Stimulated activated CD4-positive, alpha-beta T cell treated with anti-CD3 and anti-CD28 coated beads, Interleukin-2, amount 100 ng/mL, for 24 hours (primary cell): ENCODE data around the gene POP4.

Experiments used
- DNase-seq, 2 donors: peaks; one replicate each; pipeline ENCODE4 v3.0.0-alpha.2; 2020

The POP4 gene

GRCh38 chr19:29577649-29577963 is 28.5 kb upstream of the POP4 start:
- no peak for DNase-seq

- no peak for DNase-seq
Observed at GRCh38 chr19:29578349-29578748, 27.7 kb upstream of the POP4 start.

DNA sequence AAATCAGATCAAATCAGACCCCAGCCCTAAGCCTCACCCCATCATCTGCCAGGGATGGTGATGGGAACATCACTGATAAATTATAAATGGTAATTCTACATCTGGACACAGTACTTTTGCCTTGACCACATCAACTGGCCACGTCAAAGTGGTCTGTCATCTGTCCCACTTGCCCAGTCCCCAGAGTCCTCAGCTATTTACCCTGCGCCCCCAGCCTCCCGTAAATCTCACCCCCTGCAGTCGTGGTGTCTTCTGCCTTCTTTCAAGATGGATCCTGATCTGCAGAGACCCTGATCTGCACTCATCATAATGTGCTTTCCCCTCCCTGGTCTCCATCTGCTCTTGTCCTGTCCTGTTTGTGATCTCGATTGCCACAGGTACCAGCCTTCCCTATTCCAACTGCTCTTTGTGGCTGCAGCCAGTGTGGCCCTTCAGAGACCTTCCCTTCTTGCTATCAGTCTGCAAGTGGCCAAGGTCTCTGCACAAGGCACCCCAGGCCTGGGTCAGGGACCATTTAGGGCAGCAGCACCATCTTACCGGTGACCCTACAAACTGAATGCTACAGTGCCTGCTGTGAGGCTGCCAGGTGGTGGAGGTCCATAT is 26.7 kb upstream of the POP4 start:
- DNase-seq, result no peak

DNA sequence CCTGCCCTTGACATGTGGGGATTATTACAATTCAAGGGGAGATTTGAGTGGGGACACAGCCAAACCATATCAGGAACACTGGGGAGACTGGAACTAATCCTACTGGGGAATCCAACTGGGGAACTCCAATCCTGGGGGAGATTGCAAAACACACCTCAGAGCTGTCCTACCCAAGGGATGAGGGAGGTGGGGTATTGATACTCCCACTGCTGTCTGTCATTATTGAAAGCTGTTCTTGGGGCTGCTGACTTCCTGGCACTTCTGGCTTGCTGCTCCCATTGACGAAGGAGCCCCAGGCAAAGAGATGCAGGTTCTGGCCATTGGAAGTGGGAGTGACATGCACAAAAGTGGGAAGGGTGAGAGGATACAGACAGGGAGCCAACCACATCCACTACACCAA is 24.7 kb upstream of the POP4 start:
- no peak for DNase-seq

DNA sequence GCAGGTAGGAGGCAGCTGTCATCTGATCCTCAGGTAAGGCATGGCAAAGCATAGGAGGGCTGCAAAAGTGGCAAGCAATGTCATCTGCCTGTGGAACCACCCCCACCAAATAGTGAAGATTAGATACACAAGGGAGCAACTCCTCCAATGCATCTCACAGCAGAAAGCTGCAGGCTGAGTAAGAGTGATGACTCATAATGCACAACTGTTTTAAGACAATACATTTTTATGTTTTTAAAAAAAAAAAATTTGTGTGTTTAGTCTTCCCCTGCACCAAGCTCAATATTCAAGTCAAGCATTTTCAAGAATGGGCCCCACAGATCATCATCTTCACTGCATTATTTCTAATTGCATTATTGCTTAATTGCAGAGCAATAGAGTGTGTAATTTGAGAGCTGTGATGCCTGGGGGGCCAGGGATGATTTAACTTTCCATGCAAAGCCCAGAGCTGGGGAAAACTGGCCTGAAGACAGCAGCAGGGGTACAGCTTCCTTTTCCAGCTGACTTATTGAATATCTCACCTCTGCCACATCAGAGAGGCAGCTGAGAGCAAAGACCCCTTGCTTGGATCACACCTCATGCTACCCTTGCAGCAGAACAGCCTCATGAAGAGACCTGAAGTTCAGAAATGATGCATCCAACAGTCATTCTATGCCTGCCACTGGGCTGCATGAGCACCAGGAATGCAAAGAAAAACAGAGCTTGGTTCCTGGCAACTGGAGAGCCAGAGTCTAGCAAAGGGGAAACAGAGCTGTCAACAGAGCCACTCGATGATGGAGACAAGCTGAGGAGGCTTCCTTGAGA is 22.7 kb upstream of the POP4 start:
- DNase-seq, result no peak

DNA sequence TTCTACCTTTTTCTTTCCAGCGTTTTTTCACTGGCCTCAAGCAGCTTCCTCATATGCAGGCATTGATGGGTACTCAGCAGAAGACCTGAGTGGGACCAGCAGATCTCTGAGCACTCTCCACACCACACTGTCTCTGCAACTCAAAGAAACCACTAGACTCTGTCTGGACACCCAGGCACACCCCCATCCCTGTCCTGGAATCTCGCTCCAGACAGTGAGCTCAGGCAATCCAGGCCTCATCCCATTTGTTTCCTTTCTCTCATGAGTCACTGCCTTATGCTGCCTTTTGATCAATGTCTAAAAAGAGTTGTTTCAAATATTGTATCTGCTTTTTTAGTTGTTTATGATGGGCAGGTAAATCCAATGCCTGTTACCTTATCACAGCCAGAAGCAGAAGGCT is 19.7 kb upstream of the POP4 start:
- DNase-seq, result no peak

DNA sequence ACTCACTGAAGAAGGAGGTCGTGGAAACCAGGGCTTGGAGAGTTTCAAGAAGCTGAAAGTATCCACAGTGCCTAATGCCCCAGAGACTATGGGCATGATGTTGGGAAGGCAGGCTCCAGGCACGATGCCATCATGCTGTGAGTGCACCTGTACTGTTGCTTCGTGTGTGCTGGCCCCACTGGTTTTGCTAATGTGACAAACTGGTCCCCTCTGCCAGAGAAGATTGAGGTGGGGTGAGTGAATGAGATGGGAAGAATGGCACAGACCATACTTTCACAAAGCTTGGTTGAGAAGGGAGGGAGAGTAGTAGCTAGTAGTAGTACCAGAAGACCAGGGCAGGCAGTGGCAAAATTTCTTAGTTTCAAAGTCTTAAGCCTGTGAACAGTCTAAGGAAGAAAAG is 19.0 kb upstream of the POP4 start:
- DNase-seq, result no peak

- peak; percentile 54 to 55 for DNase-seq
Observed at GRCh38 chr19:29587518-29587986, 18.5 kb upstream of the POP4 start.

DNA sequence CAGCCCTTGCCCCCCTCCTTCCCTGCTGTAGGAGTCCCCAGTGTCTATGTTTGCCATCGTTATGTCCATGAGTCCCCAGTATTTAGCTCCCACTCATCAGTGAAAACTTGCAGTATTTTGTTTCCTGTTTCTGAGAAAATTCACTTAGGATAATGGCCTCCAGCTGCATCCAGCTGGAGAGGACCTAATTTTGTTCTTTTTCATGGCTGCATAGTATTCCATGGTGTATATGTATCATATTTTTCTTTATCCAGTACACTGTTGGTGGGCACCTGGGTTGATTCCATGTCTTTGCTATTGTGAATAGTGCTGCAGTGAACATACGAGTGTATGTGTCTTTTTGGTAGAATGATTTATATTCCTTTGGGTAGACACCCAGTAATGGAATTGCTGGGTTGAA is 18.0 kb upstream of the POP4 start:
- DNase-seq, result no peak

DNA sequence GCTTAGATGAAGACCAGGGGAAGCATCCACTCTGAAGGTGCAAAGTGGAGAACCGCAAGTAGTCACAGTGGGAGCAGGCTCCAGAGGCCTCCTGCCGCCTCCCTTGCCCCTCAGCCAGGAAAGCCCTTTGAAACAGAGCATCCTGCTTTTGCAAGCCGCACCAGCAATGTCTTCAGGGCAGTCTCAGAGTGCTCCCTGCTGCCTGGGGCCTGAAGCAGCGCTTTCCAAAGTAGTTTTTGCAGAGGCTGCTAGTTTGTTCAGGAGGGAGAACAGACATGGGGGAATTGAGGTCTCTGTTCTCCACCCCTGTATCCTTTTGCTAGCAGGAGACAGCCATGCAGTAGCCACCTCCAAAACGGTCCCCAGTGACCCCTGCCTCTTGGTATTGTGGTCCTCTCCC is 15.8 kb upstream of the POP4 start:
- DNase-seq, result no peak

DNA sequence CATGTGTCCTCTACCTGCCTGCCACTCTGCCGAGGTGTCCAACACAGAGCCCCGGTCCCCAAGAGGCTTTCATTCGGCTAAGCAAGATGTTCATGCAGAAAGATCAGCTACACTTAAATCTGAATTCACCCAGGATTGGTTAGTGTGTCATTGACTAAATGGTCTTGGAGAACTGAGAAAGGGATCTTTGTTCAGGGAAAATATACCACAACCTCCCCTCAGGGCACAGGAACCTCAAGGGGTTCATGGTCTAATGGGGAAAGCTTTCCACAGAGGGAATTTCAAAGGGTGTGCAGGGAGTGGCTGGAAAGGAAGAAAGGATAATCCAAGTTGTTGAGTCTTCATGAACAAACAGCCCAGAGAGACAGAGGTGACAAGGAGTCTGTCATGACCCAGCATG is 14.4 kb upstream of the POP4 start:
- no peak for DNase-seq

DNA sequence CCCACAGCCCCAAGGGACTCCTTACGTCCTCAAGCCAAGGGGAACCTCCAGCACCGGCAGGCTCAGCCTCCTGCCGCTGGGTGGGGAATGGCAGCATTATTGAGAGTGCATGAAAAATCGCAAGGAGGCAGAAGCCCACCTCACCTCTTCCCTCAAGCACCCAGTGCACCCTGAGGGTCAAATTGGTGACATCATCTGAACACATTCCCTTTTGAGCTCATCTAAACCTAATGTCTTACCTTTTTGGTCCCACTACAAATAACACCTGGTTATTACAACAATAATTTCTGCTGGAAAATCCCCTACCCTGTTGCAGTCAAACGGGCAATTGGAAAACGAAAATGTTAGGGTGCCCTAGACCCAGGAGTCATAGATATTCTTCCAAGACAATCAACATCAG is 12.2 kb upstream of the POP4 start:
- no peak for DNase-seq

DNA sequence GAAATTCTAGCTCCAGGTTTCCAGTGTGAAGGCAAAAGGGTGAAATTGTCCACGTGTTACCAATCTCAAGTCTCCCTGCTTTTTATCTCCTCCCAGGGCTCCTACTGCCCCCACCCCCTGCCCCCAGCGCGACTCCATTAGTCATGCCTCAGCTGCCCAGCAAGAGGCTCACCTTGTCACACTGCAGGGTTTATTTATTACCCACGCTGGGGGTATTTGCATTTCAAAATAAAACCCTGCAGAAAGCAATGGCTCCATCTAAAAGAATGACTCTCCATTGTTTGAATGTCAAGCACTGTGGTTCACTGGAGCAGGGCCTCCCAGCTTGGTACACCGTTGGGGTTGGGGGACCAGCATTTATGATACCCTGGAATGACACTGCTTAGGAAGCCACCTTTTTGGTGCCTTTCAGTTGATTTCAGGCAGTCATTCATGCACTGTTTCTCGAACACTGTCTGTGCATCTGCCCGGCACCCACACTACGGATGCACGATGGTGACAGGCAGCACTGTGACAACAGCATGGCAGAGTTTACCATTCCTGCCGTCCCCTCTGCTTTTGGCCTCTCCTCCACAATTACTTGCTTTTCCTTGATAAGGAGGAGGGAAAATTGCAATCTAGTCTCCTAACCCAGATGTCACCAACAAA is 9.9 kb upstream of the POP4 start:
- no peak for DNase-seq

DNA sequence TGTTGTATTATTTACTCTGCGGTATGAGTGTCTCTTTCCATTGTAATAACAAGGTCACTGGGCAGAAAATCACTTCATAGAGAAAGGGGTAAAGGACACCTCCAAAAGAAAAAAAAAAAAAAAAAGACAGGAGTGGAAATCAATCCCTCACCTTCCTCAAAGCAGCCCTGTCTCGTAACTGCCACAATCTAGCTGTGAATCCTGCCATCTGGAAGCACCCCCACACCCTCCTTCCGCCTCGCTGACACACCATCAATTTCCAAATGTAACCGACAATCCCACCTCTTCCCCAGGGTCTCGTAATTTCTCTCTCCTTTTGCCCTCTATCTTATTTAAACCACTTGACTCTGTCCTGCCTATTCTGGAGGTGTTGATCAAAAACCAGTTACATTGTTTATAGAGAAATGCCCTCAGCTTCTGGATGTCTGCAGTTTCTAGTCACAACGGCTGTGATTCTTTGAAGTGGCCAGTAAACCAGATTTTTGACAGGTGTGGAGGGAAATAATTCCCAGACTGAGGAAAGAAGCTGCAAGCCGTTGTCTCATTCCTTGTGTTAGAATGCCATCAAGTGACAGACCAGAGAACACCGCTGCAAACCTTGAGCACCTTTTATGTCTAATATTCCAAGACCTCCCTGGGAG is 9.1 kb upstream of the POP4 start:
- no peak for DNase-seq

DNA sequence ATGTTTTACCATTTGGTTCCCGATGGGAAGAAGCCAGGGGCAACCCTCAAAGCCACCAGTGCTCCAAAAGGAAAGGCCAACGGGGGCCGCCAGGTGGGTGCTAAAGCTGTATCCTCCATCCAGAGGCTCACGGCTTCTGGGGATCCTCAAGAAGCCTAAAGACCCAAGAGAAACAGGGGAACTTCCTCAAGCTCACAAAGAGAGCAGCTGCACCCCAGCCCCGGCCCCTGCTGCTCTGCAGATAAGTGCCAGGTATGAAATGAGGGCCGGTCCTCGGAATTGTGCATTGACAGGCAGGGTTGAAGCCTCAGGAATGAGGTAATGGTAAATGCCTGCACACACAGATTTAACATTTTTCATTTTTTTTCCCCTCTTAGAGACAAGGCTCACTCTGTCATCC is 8.0 kb upstream of the POP4 start:
- DNase-seq, result no peak

- no peak for DNase-seq
Observed at GRCh38 chr19:29598496-29598895, 7.6 kb upstream of the POP4 start.

DNA sequence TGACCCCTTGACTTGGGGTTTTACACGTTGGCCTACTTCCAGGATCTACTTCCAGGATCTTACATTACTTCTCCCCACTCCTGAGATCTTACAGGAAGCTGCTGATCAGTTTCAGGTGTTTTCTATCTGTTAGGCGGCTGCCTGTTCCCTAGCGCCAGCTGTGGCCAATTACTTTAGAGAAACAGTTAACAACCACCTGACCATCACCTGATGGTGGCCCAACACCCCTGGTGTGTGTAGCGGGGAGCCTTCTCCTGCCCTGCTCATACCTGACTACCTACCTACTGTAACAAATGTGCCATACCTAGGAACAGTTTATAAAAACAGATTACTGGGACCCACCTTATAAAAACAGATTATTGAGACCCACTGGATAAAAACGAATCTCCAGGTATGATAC is 2.8 kb upstream of the POP4 start:
- no peak for DNase-seq

GRCh38 chr19:29606420-29606747 is 301 bp downstream of the POP4 start:
- no peak for DNase-seq

DNA sequence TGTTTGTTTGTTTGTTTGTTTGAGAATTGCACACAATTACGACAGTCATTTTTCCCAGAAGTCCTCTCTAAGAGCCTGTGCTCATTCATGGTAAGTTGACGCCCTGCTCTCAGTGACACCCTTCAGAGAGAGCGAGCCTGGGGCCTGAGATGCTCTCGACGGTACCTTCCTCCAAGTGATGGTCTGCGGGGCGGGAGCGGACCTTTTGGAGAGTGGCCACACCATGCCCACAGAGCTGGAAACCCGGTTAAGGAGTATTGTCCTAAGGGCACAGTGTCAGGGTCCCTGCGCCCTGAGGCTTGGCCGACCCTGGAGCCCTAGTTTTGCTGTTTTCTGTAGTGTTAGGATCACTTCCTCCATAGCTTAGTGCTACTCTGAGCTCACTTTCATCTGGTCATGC is 3.6 kb downstream of the POP4 start:
- DNase-seq, result no peak

DNA sequence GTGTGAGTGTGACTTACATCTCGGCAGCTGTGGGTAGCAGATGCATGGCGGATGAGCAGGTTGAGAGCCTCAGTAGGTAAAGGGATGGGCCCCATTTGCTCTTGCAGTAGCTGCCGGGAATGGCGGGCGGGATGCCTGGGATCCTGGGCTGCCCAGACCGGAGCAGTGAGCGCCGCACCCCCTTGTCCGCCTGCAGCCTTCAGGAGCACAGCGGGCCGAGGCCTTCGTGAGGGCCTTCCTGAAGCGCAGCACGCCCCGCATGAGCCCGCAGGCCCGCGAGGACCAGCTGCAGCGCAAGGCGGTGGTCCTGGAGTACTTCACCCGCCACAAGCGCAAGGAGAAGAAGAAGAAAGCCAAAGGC is 4.1 kb downstream of the POP4 start:
- no peak for DNase-seq

DNA sequence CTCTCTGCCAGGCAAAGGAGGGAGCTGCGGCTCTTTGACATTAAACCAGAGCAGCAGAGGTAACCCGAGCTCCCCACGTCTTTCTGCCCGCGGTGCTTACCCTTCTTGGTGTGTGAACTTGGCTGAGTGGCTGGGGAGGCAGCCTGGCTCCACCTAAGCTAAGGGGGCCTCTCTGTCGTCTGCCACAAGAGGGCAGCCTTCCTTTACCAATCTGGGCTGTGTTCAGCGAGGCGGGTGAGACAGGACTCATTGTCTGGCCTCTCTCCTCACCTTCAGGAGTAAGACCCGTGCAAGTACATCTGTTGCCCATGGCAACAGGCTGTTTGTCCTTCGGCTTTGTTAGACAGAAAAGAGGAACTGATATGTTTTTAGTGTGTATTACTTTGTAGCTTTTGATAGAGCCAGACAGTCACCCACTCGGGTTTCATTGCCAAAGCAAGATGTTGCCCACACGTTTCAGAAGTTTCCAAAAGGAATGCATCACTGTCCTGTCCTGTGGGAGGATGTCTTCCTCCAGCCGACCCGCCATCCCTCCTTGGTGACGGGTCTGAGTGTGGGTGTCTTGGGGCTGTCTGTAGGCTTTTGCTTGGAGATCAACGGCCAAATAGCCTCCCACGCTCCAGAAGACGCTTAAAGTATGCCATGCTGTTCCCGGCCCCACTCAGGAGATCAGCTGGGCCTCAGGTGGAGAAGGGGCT is 4.6 kb downstream of the POP4 start:
- DNase-seq, result peak; percentile 85 to 87

DNA sequence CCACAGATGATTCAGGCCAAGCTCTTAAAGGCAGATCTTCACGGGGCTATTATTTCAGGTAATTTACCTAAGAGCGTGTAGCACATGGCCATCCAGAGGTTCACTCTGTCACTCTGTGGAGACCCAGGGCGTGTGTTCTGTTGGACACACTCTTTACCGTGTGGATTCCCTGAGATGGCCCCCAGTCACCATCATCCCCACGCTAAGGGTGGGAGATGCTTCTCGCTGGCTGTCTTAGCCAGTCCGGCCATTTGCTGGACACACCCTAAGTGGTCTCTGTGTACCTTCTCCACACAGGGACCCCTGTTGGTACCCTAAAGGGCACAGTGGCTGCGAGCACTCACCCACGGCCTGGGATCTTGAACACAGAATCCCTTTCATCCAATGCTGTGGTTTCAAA is 6.0 kb downstream of the POP4 start:
- no peak for DNase-seq

DNA sequence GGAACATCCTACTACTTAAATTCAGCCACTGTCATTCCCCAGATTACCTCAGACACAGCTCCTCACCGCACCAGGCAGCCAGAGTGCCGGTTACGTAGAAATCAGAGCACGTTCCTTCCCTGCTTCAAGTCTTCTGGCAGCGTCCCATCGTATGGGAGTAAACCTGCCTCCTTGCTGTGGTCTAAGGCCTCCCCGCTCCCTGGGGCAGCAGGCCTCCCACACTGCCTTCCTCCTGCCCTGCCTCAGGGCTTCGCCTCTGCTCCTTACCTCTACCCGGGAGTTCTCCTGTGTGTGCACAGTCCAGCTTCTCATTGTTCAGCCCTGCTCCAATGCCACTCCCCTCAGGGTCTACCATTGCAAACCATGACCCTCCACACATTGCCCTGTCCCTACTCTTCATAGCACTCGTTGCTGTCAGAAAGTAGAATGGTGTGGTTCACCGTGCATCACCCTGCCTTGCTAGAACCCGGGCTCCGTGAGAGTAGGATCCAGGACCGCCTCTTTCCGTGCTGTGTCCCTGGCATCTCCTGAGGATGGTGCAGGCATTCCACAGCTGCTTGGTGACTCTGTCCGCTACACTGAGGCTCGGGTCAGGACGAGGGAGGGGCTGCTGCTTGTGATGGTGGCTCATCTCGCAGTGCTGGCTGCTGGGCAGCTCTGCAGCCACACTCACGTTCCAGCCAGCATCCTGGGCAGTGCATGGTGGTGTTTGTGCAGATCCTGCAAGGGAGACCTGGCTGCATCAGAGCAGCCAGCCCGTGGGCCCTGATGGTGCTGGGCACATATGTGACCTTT is 6.9 kb downstream of the POP4 start:
- no peak for DNase-seq
